GM21381 (cell line): ENCODE data around the gene KRT31.
"Not testable (repeated sequence)": the region's sequence is repeated elsewhere in the genome, so short reads cannot be mapped to it uniquely, and the experiment has no call there.

Experiments
- ATAC-seq: cut with Tn5 transposase; IDR thresholded peaks from one replicate; pipeline ENCODE4 v1.9.1; 2021; ENCODE audit warnings: mild to moderate bottlenecking, moderate library complexity; ENCODE audit not compliant: unreplicated experiment

The KRT31 gene

GRCh38 chr17:41418116-41418860 lies 20.9 kb upstream of the KRT31 start:
- no peak for ATAC-seq

GRCh38 chr17:41417576-41418015 lies 20.2 kb upstream of the KRT31 start:
- ATAC-seq = no peak

- ATAC-seq = no peak
Observed at GRCh38 chr17:41417127-41417526, 19.7 kb upstream of the KRT31 start.

GRCh38 chr17:41416479-41416878 lies 19.1 kb upstream of the KRT31 start:
- ATAC-seq = no peak

- no peak for ATAC-seq
Observed at GRCh38 chr17:41415833-41416335, 18.5 kb upstream of the KRT31 start.

- no peak for ATAC-seq
Observed at GRCh38 chr17:41415411-41415810, 18.0 kb upstream of the KRT31 start.

- ATAC-seq = no peak
Observed at GRCh38 chr17:41413982-41414381, 16.6 kb upstream of the KRT31 start.

- no peak for ATAC-seq
Observed at GRCh38 chr17:41413353-41413957, 16.0 kb upstream of the KRT31 start.

- ATAC-seq = no peak
Observed at GRCh38 chr17:41411072-41411840, 13.8 kb upstream of the KRT31 start.

GRCh38 chr17:41407226-41407625 lies 9.8 kb upstream of the KRT31 start:
- ATAC-seq = no peak

GRCh38 chr17:41406205-41406604 lies 8.8 kb upstream of the KRT31 start:
- no peak for ATAC-seq

- no peak for ATAC-seq
Observed at GRCh38 chr17:41404024-41404671, 6.7 kb upstream of the KRT31 start.

GRCh38 chr17:41403404-41404023 lies 6.1 kb upstream of the KRT31 start:
- no peak for ATAC-seq

- ATAC-seq = no peak
Observed at GRCh38 chr17:41402161-41402560, 4.8 kb upstream of the KRT31 start.

- ATAC-seq = no peak
Observed at GRCh38 chr17:41396340-41396739, 1.1 kb downstream of the KRT31 start.

- ATAC-seq = no peak
Observed at GRCh38 chr17:41395611-41396010, 1.8 kb downstream of the KRT31 start.

GRCh38 chr17:41395044-41395443 lies 2.4 kb downstream of the KRT31 start:
- not testable (repeated sequence) for ATAC-seq

GRCh38 chr17:41394254-41394996 lies 3.0 kb downstream of the KRT31 start:
- no peak for ATAC-seq

GRCh38 chr17:41393826-41394225 lies 3.6 kb downstream of the KRT31 start:
- ATAC-seq = no peak

- no peak for ATAC-seq
Observed at GRCh38 chr17:41393294-41393693, 4.1 kb downstream of the KRT31 start.
